Measurements from ENCODE around the gene POC5.
A peak's percentile ranks its signal among the peaks of the same experiment; 100 is the strongest.
"Not testable (repeated sequence)": the region's sequence is repeated elsewhere in the genome, so short reads cannot be mapped to it uniquely, and the experiment has no call there.

Gene POC5

GRCh38 chr5:75721573-75721972, 4.3 kb upstream of the POC5 start:
- H3K27me3 Mint-ChIP-seq (ENCODE audit: low read depth): peaks cover 10% of the 10 kb centered on the region
- H3K27ac Mint-ChIP-seq: no peak overlapping the region
- no peaks in the 10 kb centered on the region for H3K9me3 Mint-ChIP-seq
- H3K36me3 Mint-ChIP-seq (ENCODE audit: low read depth): peaks cover 2% of the 10 kb centered on the region
- peaks cover 4% of the 10 kb centered on the region for H3K4me1 Mint-ChIP-seq (ENCODE audit: low read depth)
- no peak overlapping the region for H3K4me3 Mint-ChIP-seq

GRCh38 chr5:75720882-75721281, 3.6 kb upstream of the POC5 start:
- H3K27ac Mint-ChIP-seq: no peak overlapping the region
- peaks cover 2% of the 10 kb centered on the region for H3K36me3 Mint-ChIP-seq (ENCODE audit: low read depth)
- H3K4me1 Mint-ChIP-seq (ENCODE audit: low read depth): peaks cover 8% of the 10 kb centered on the region
- H3K27me3 Mint-ChIP-seq (ENCODE audit: low read depth): peaks cover 6% of the 10 kb centered on the region
- no peaks in the 10 kb centered on the region for H3K9me3 Mint-ChIP-seq
- H3K4me3 Mint-ChIP-seq: no peak overlapping the region

DNA sequence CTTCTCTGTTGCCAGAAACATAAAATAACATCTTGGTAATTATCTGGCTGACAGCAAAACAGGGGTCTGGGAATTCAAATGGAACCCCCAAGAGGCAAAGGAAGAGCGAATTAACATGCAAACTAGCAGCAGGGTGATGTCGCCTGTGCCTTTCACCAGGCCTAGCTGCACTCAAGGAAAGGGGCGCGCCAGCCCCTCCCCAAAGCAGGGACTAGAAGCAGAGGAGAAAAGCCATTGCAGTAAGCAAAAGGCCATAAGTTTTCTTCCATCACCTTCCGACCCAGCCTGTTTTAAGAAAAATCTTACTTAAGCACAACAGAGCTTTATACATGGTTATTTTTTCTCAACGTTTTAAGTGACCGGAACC, 539 bp downstream of the POC5 start:
- H3K9me3 Mint-ChIP-seq: no peaks in the 10 kb centered on the region
- peaks cover 19% of the 10 kb centered on the region for H3K36me3 Mint-ChIP-seq (ENCODE audit: low read depth)
- H3K4me1 Mint-ChIP-seq (ENCODE audit: low read depth): peaks cover 30% of the 10 kb centered on the region
- peak overlapping the region; percentile 99 for H3K4me3 Mint-ChIP-seq
- H3K27me3 Mint-ChIP-seq (ENCODE audit: low read depth): no peaks in the 10 kb centered on the region
- peak overlapping the region; percentile 100 for H3K27ac Mint-ChIP-seq

DNA sequence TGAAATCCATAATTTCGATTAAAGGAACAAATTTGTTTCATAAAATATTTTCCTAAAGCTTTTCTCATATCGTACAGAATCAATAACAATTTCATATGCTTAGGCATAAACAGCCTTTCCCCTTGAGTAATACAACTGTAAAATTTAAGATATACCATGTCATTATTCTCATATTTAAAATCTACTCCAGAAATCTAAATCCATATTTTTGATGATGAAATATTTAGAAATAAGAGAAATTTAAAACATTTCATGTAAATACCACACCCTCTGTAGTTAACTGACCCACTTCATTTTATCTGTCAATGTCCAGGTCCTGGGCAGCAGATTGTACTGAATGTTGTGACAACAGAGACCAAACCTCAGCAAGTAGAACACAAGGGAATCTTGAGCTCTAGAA, 5.1 kb downstream of the POC5 start:
- Mint-ChIP-seq H3K36me3 (ENCODE audit: low read depth) (peaks cover 28% of the 10 kb centered on the region), H3K27me3 (ENCODE audit: low read depth) (no peaks in the 10 kb centered on the region), H3K27ac (no peak overlapping the region), H3K4me3 (no peak overlapping the region), H3K9me3 (no peaks in the 10 kb centered on the region), H3K4me1 (ENCODE audit: low read depth) (peaks cover 41% of the 10 kb centered on the region)

GRCh38 chr5:75711151-75711550, 6.1 kb downstream of the POC5 start:
- peaks cover 37% of the 10 kb centered on the region for H3K4me1 Mint-ChIP-seq (ENCODE audit: low read depth)
- no peaks in the 10 kb centered on the region for H3K27me3 Mint-ChIP-seq (ENCODE audit: low read depth)
- peaks cover 28% of the 10 kb centered on the region for H3K36me3 Mint-ChIP-seq (ENCODE audit: low read depth)
- H3K27ac Mint-ChIP-seq: no peak overlapping the region
- no peaks in the 10 kb centered on the region for H3K9me3 Mint-ChIP-seq
- H3K4me3 Mint-ChIP-seq: no peak overlapping the region

DNA sequence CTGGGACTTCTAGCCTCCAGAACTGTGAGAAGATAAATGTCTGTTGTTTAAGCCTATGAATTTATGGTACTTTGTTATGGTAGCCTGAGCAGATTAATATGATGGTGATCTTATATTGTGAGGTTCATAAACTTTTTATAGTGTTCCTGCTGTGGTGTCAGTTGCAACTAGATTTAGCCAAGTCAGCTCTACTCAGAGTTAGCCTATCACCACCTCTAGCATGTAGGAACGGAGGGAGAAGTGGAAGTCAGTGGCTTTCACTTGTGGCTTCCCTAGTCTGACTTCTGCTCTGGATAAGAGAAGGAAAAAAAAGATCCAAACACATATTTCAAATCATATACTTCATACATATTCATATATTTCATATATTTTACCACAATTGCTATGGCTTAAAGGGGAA, 6.6 kb downstream of the POC5 start:
- no peaks in the 10 kb centered on the region for H3K9me3 Mint-ChIP-seq

DNA sequence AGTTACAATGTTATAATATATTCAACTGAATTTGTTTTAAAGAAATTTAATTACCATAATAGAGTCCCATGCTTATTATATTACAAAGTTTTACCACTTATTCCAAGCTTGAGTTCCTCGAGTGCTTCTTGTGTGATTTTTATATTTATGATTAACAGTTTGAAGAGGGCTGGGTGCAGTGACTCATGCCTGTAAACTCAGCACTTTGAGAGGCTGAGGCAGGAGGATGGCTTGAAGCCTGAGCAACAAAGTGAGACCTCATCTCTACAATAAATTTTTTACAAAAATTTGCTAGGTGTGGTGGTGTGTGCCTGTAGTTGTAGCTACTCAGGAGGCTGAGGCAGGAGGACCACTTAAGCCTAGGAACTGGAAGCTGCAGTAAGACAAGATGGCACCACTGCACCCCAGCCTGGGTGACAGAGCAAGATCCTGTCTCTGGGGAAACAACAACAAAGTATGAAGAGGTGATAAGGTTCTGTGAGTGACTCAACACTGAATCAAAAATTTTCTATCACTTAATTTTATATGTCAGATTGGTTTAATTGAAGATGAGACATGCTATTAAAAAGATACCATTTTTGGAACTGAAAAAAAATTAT, 9.2 kb downstream of the POC5 start:
- Mint-ChIP-seq H3K27me3 (ENCODE audit: low read depth) (no peaks in the 10 kb centered on the region), H3K4me1 (ENCODE audit: low read depth) (peaks cover 18% of the 10 kb centered on the region), H3K9me3 (no peaks in the 10 kb centered on the region), H3K4me3 (no peak overlapping the region), H3K36me3 (ENCODE audit: low read depth) (peaks cover 25% of the 10 kb centered on the region), H3K27ac (no peak overlapping the region)

More for the DNA sequence above, 6.6 kb downstream of the POC5 start:
- H3K27me3 Mint-ChIP-seq (ENCODE audit: low read depth): no peaks in the 10 kb centered on the region
- H3K36me3 Mint-ChIP-seq (ENCODE audit: low read depth): peaks cover 31% of the 10 kb centered on the region
- H3K4me3 Mint-ChIP-seq: no peak overlapping the region
- peaks cover 35% of the 10 kb centered on the region for H3K4me1 Mint-ChIP-seq (ENCODE audit: low read depth)
- H3K27ac Mint-ChIP-seq: no peak overlapping the region

DNA sequence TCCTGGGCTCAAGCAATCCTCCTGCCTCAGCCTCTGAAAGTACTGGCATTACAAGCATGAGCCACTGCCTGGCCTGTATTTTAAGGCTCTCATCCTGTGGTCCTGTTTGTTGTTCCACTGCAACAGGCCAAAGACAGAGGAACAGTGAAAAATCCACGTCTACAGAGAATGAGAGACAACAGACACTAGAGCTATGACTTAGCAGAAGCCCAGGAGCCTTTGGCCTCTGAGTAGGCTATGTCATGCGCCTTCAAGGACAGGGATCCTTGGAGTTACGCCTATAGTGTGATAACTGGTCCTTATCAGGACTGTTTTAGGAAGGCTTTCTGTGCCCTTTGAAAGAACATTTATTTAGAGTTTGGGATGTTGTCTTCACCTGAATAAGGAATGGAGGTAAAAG, 10.5 kb downstream of the POC5 start:
- Mint-ChIP-seq H3K9me3 (no peaks in the 10 kb centered on the region), H3K27me3 (ENCODE audit: low read depth) (no peaks in the 10 kb centered on the region), H3K4me1 (ENCODE audit: low read depth) (peaks cover 16% of the 10 kb centered on the region), H3K27ac (no peak overlapping the region), H3K36me3 (ENCODE audit: low read depth) (peaks cover 33% of the 10 kb centered on the region), H3K4me3 (no peak overlapping the region)

- Mint-ChIP-seq H3K27ac (no peak overlapping the region), H3K4me3 (no peak overlapping the region), H3K9me3 (no peaks in the 10 kb centered on the region), H3K36me3 (ENCODE audit: low read depth) (peaks cover 33% of the 10 kb centered on the region), H3K4me1 (ENCODE audit: low read depth) (peaks cover 13% of the 10 kb centered on the region), H3K27me3 (ENCODE audit: low read depth) (no peaks in the 10 kb centered on the region)
Measured at GRCh38 chr5:75706016-75706415, 11.2 kb downstream of the POC5 start.

- H3K4me1 Mint-ChIP-seq (ENCODE audit: low read depth): peaks cover 5% of the 10 kb centered on the region
- H3K4me3 Mint-ChIP-seq: no peak overlapping the region
- H3K27ac Mint-ChIP-seq: no peak overlapping the region
- H3K9me3 Mint-ChIP-seq: no peaks in the 10 kb centered on the region
- H3K36me3 Mint-ChIP-seq (ENCODE audit: low read depth): peaks cover 45% of the 10 kb centered on the region
- no peaks in the 10 kb centered on the region for H3K27me3 Mint-ChIP-seq (ENCODE audit: low read depth)
Measured at GRCh38 chr5:75701856-75702255, 15.4 kb downstream of the POC5 start.

DNA sequence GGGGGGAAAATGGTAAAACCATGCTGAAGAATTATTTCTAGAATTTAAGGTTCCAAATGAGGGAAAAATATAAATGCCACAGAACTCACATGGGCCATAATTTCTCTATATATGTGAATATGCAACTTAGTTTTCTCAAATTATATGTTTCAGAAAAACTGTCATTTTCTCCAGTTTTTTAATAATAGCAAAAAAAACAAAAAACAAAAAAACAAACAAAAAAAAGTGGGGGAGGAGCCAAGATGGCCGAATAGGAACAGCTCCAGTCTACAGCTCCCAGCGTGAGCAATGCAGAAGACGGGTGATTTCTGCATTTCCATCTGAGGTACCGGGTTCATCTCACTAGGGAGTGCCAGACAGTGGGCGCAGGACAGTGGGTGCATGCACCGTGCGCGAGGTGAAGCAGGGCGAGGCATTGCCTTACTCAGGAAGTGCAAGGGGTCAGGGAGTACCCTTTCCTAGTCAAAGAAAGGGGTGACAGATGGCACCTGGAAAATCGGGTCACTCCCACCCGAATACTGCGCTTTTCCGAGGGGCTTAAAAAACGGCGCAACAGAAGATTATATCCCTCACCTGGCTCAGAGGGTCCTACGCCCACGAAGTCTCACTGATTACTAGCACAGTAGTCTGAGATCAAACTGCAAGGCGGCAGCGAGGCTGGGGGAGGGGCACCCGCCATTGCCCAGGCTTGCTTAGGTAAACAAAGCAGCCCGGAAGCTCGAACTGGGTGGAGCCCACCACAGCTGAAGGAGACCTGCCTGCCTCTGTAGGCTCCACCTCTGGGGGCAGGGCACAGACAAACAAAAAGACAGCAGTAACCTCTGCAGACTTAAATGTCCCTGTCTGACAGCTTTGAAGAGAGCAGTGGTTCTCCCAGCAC, 21.5 kb downstream of the POC5 start:
- not testable (repeated sequence) for H3K9me3 Mint-ChIP-seq; H3K27me3 Mint-ChIP-seq (ENCODE audit: low read depth); H3K4me1 Mint-ChIP-seq (ENCODE audit: low read depth); H3K4me3 Mint-ChIP-seq; H3K27ac Mint-ChIP-seq
- peaks cover 34% of the 10 kb centered on the region for H3K36me3 Mint-ChIP-seq (ENCODE audit: low read depth)

GRCh38 chr5:75694781-75695180, 22.5 kb downstream of the POC5 start:
- Mint-ChIP-seq H3K4me1 (ENCODE audit: low read depth) (peaks cover 7% of the 10 kb centered on the region), H3K4me3 (no peak overlapping the region), H3K27me3 (ENCODE audit: low read depth) (no peaks in the 10 kb centered on the region), H3K9me3 (no peaks in the 10 kb centered on the region), H3K36me3 (ENCODE audit: low read depth) (peaks cover 34% of the 10 kb centered on the region), H3K27ac (no peak overlapping the region)

DNA sequence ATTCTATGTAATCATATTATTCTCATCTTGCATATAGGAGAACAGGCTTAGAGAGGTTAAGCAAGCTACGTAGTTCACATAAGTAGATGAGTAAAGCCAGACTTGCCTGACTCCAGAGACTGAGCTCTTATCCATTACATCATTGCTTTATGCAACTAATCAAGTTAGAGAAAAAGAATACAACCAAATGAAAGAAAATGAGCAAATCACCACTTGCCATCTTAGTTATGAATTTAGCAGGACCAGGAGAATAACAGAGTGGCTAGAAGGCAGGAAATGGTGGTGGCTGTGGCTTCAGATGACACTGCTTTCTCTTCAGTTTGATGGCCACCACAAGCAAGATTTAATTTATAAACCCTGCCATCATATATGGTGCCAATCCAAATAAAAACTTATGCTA, 26.6 kb downstream of the POC5 start:
- H3K27ac Mint-ChIP-seq: peak overlapping the region; percentile 43

GRCh38 chr5:75686480-75686879, 30.8 kb downstream of the POC5 start:
- no peaks in the 10 kb centered on the region for H3K9me3 Mint-ChIP-seq
- H3K27me3 Mint-ChIP-seq (ENCODE audit: low read depth): no peaks in the 10 kb centered on the region
- H3K36me3 Mint-ChIP-seq (ENCODE audit: low read depth): peaks cover 19% of the 10 kb centered on the region
- H3K27ac Mint-ChIP-seq: no peak overlapping the region
- no peak overlapping the region for H3K4me3 Mint-ChIP-seq
- peaks cover 7% of the 10 kb centered on the region for H3K4me1 Mint-ChIP-seq (ENCODE audit: low read depth)

More for the DNA sequence above, 26.6 kb downstream of the POC5 start:
- Mint-ChIP-seq H3K4me1 (ENCODE audit: low read depth) (peaks cover 4% of the 10 kb centered on the region), H3K27me3 (ENCODE audit: low read depth) (no peaks in the 10 kb centered on the region), H3K36me3 (ENCODE audit: low read depth) (peaks cover 26% of the 10 kb centered on the region), H3K4me3 (no peak overlapping the region), H3K9me3 (no peaks in the 10 kb centered on the region)

GRCh38 chr5:75685141-75685540, 32.1 kb downstream of the POC5 start:
- peaks cover 4% of the 10 kb centered on the region for H3K4me1 Mint-ChIP-seq (ENCODE audit: low read depth)
- H3K27ac Mint-ChIP-seq: no peak overlapping the region
- no peaks in the 10 kb centered on the region for H3K9me3 Mint-ChIP-seq
- peaks cover 17% of the 10 kb centered on the region for H3K36me3 Mint-ChIP-seq (ENCODE audit: low read depth)
- no peaks in the 10 kb centered on the region for H3K27me3 Mint-ChIP-seq (ENCODE audit: low read depth)
- H3K4me3 Mint-ChIP-seq: no peak overlapping the region

Measured in T-helper 1 cell treated with Interleukin-12 subunit alpha and Interleukin-12 subunit beta and Interleukin-4 antibody, amounts not matched to agents 30 μg/mL and 1 μg/mL, for 36 hours (primary cell).